GM12891 (cell line): ENCODE measurements around the gene LDB3.

Experiments
- PAX5 ChIP-seq: IDR thresholded peaks from 2 replicates; pipeline ENCODE4 v1.6.1; 2011; ENCODE audit warnings: low read length, moderate library complexity, mild to moderate bottlenecking; ENCODE audit not compliant: insufficient read depth, severe bottlenecking
- POLR2A ChIP-seq: IDR thresholded peaks from 2 replicates; pipeline ENCODE4 v1.6.1; 2011; ENCODE audit warnings: low read depth, low read length, control low read depth
- POLR2AphosphoS5 ChIP-seq: IDR thresholded peaks from 2 replicates; pipeline ENCODE4 v1.6.1; 2011; ENCODE audit warnings: low read depth, low read length, control low read depth
- POU2F2 ChIP-seq: IDR thresholded peaks from 2 replicates; pipeline ENCODE4 v1.6.1; 2011; ENCODE audit warnings: low read depth, mild to moderate bottlenecking, control low read depth, low read length, moderate library complexity
- SPI1 ChIP-seq: IDR thresholded peaks from 2 replicates; pipeline ENCODE4 v1.6.1; 2011; ENCODE audit warnings: low read depth, low read length, control low read depth
- TAF1 ChIP-seq: IDR thresholded peaks from 2 replicates; pipeline ENCODE4 v1.6.1; 2011; ENCODE audit warnings: low read depth, low read length, control low read depth

GRCh38 chr10:86755740-86756510 is 87.6 kb downstream of the LDB3 start:
- no peak for TF ChIP-seq PAX5
- peak; percentile 39; the same call in 1 of the 2 replicates for TF ChIP-seq POLR2A
- no peak for TF ChIP-seq SPI1
- peak; percentile 49; the same call in 1 of the 2 replicates for TF ChIP-seq POLR2AphosphoS5
- TF ChIP-seq POU2F2: 0 out of 2 replicates have a peak, but pooled peaks have one; percentile 3
- TF ChIP-seq TAF1: peak; percentile 47; the same call in 1 of the 2 replicates
